ENCODE measurements around the gene PRR16.
"Not testable (repeated sequence)": the region's sequence is repeated elsewhere in the genome, so short reads cannot be mapped to it uniquely, and the experiment has no call there.

PRR16 gene

GRCh38 chr5:120678279-120678678, 214.2 kb downstream of the PRR16 start:
- Histone ChIP-seq H3K4me3 (ENCODE audit: low read length in 2 of 2) (no peak overlapping the region), H3K27me3 (ENCODE audit: control insufficient read depth in 2 of 2, insufficient read depth in 2 of 2, low read length in 2 of 2) (no peaks in the 10 kb centered on the region), H3K4me1 (ENCODE audit: control insufficient read depth in 2 of 2, insufficient read depth in 2 of 2, low read length in 2 of 2) (no peaks in the 10 kb centered on the region), H3K36me3 (ENCODE audit: control insufficient read depth in 2 of 2, insufficient read depth in 2 of 2, low read length in 2 of 2) (no peaks in the 10 kb centered on the region), H3K9ac (ENCODE audit: low read depth in 1 of 2, low read length in 2 of 2) (no peak overlapping the region), H3K9me3 (ENCODE audit: control insufficient read depth in 2 of 2, low read length in 2 of 2) (no peaks in the 10 kb centered on the region), H3K27ac (ENCODE audit: low read depth in 2 of 2, low read length in 2 of 2) (no peak overlapping the region)

- Histone ChIP-seq H3K9me3 (ENCODE audit: control insufficient read depth in 2 of 2, low read length in 2 of 2) (no peaks in the 10 kb centered on the region), H3K36me3 (ENCODE audit: control insufficient read depth in 2 of 2, insufficient read depth in 2 of 2, low read length in 2 of 2) (no peaks in the 10 kb centered on the region), H3K27me3 (ENCODE audit: control insufficient read depth in 2 of 2, insufficient read depth in 2 of 2, low read length in 2 of 2) (no peaks in the 10 kb centered on the region), H3K4me1 (ENCODE audit: control insufficient read depth in 2 of 2, insufficient read depth in 2 of 2, low read length in 2 of 2) (no peaks in the 10 kb centered on the region), H3K4me3 (ENCODE audit: low read length in 2 of 2) (no peak overlapping the region), H3K9ac (ENCODE audit: low read depth in 1 of 2, low read length in 2 of 2) (no peak overlapping the region), H3K27ac (ENCODE audit: low read depth in 2 of 2, low read length in 2 of 2) (no peak overlapping the region)
Measured at GRCh38 chr5:120682851-120683250, 218.8 kb downstream of the PRR16 start.

GRCh38 chr5:120683580-120683979, 219.5 kb downstream of the PRR16 start:
- Histone ChIP-seq H3K9ac (ENCODE audit: low read depth in 1 of 2, low read length in 2 of 2) (no peak overlapping the region), H3K36me3 (ENCODE audit: control insufficient read depth in 2 of 2, insufficient read depth in 2 of 2, low read length in 2 of 2) (no peaks in the 10 kb centered on the region), H3K27ac (ENCODE audit: low read depth in 2 of 2, low read length in 2 of 2) (no peak overlapping the region), H3K27me3 (ENCODE audit: control insufficient read depth in 2 of 2, insufficient read depth in 2 of 2, low read length in 2 of 2) (no peaks in the 10 kb centered on the region), H3K9me3 (ENCODE audit: control insufficient read depth in 2 of 2, low read length in 2 of 2) (no peaks in the 10 kb centered on the region), H3K4me3 (ENCODE audit: low read length in 2 of 2) (no peak overlapping the region), H3K4me1 (ENCODE audit: control insufficient read depth in 2 of 2, insufficient read depth in 2 of 2, low read length in 2 of 2) (no peaks in the 10 kb centered on the region)

DNA sequence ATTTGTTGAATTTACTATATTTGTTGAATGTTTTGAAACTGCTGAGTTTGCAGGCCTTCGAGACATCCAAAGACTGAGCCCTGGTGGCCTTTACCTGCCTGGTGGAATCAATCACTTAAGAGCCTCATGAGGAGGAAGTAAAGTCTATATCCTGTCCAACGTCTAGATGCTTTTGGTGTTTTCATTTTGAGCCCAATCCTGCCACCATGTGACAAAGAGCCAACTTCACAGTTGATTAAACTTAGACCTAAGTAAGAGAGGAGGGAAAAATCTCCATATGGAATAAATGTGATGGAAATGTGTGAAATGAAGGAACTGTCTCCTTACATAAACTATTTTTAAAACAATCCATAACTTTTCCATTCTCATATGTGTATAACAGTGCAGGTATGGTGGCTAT, 220.1 kb downstream of the PRR16 start:
- Histone ChIP-seq H3K9me3 (ENCODE audit: control insufficient read depth in 2 of 2, low read length in 2 of 2) (no peaks in the 10 kb centered on the region), H3K27ac (ENCODE audit: low read depth in 2 of 2, low read length in 2 of 2) (no peak overlapping the region), H3K36me3 (ENCODE audit: control insufficient read depth in 2 of 2, insufficient read depth in 2 of 2, low read length in 2 of 2) (no peaks in the 10 kb centered on the region), H3K4me1 (ENCODE audit: control insufficient read depth in 2 of 2, insufficient read depth in 2 of 2, low read length in 2 of 2) (no peaks in the 10 kb centered on the region), H3K27me3 (ENCODE audit: control insufficient read depth in 2 of 2, insufficient read depth in 2 of 2, low read length in 2 of 2) (no peaks in the 10 kb centered on the region), H3K9ac (ENCODE audit: low read depth in 1 of 2, low read length in 2 of 2) (no peak overlapping the region), H3K4me3 (ENCODE audit: low read length in 2 of 2) (no peak overlapping the region)

DNA sequence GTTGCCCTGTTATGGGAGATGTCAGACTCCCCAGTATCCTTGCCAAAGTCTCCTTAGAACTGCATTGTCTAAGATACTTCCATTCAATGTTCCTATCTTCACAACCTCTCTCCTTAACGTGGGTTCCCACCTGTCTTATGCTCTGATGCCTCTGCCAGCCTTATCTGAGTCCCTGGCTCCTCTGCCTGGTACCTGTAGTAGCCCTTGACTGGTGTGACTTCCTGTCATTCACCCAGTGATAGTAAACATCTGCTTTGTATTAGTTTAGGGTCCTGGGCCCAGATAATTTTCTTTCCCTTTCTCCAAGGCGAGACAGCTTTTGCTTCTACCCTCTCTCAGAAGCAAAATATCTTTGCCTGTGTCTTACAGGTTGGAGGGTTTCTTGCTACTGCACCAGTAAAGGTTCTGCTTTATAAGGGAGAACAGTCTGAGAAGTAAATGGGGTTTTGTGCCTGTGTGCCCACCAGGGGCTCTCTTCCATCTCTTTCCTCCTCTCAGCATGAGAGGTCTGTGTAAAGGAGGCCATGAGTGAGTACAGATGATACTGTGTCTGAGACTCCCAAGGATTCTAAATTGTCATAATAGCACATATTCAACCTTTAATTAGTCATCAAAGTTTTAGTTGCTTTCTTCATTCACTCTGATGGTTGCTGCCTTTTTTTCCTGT, 220.8 kb downstream of the PRR16 start:
- no peak overlapping the region for H3K27ac ChIP-seq (ENCODE audit: low read depth in 2 of 2, low read length in 2 of 2)
- no peaks in the 10 kb centered on the region for H3K36me3 ChIP-seq (ENCODE audit: control insufficient read depth in 2 of 2, insufficient read depth in 2 of 2, low read length in 2 of 2)
- H3K4me1 ChIP-seq (ENCODE audit: control insufficient read depth in 2 of 2, insufficient read depth in 2 of 2, low read length in 2 of 2), result no peaks in the 10 kb centered on the region
- no peak overlapping the region for H3K9ac ChIP-seq (ENCODE audit: low read depth in 1 of 2, low read length in 2 of 2)
- no peaks in the 10 kb centered on the region for H3K9me3 ChIP-seq (ENCODE audit: control insufficient read depth in 2 of 2, low read length in 2 of 2)
- no peaks in the 10 kb centered on the region for H3K27me3 ChIP-seq (ENCODE audit: control insufficient read depth in 2 of 2, insufficient read depth in 2 of 2, low read length in 2 of 2)
- no peak overlapping the region for H3K4me3 ChIP-seq (ENCODE audit: low read length in 2 of 2)

DNA sequence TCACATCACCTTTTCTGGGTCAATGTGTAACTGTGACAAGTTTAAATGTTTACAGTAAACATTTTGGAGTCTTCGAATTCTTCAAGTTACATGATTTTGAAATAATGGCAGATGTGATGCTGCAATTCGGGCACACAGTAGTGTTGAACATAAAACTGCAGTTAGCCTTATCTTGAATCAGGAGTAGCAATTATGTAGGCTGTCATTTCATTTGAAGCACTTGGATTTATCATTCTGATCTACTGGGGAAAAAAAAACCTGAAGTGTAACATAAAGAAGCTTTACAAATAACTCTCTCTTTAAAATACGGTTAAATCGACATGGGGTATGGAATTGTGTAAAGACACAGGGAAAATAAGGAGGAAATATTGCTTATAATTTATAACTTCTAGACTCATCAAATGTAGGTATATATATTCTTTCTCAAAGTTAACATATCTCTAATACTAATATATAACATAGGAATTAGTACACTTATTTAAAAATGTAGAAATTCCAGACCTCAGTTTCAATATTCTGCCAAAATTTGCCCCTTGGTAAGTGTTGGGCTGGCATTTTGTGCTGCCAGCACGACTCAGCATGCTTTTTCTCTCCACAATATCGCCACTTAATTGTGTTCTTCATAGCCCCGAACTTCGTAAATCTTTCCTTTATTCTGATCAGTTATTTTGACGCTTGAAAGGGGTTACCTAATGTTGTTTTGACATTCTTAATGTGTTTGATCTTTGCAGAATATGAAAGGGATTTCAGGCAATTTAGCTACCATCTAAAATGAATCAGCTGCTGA, 226.7 kb downstream of the PRR16 start:
- H3K9ac ChIP-seq (ENCODE audit: low read depth in 1 of 2, low read length in 2 of 2), result no peak overlapping the region
- no peaks in the 10 kb centered on the region for H3K4me1 ChIP-seq (ENCODE audit: control insufficient read depth in 2 of 2, insufficient read depth in 2 of 2, low read length in 2 of 2)
- H3K27me3 ChIP-seq (ENCODE audit: control insufficient read depth in 2 of 2, insufficient read depth in 2 of 2, low read length in 2 of 2), result no peaks in the 10 kb centered on the region
- H3K27ac ChIP-seq (ENCODE audit: low read depth in 2 of 2, low read length in 2 of 2), result no peak overlapping the region
- no peaks in the 10 kb centered on the region for H3K9me3 ChIP-seq (ENCODE audit: control insufficient read depth in 2 of 2, low read length in 2 of 2)
- H3K4me3 ChIP-seq (ENCODE audit: low read length in 2 of 2), result no peak overlapping the region
- no peaks in the 10 kb centered on the region for H3K36me3 ChIP-seq (ENCODE audit: control insufficient read depth in 2 of 2, insufficient read depth in 2 of 2, low read length in 2 of 2)

DNA sequence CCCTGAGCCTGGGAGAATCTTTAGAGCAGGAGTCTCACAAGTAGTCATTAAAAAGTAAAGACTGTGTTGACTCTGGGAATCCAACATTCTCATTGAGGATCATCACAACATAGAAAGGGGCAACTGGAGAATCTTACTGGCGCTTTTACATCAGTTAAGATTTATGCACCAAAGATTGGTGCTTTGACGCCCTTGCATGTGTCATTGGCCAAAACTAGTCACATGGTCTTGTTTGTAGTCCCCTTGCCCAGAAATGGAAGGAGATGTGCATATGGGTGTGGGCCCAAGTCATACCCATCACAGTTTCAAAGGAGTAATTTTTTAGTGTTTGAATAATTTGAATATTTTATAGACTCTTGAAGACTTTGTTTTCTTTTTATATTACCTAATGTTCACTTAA, 228.2 kb downstream of the PRR16 start:
- Histone ChIP-seq H3K9ac (ENCODE audit: low read depth in 1 of 2, low read length in 2 of 2) (no peak overlapping the region), H3K4me3 (ENCODE audit: low read length in 2 of 2) (no peak overlapping the region), H3K27ac (ENCODE audit: low read depth in 2 of 2, low read length in 2 of 2) (no peak overlapping the region), H3K9me3 (ENCODE audit: control insufficient read depth in 2 of 2, low read length in 2 of 2) (no peaks in the 10 kb centered on the region), H3K27me3 (ENCODE audit: control insufficient read depth in 2 of 2, insufficient read depth in 2 of 2, low read length in 2 of 2) (no peaks in the 10 kb centered on the region), H3K4me1 (ENCODE audit: control insufficient read depth in 2 of 2, insufficient read depth in 2 of 2, low read length in 2 of 2) (no peaks in the 10 kb centered on the region), H3K36me3 (ENCODE audit: control insufficient read depth in 2 of 2, insufficient read depth in 2 of 2, low read length in 2 of 2) (no peaks in the 10 kb centered on the region)

DNA sequence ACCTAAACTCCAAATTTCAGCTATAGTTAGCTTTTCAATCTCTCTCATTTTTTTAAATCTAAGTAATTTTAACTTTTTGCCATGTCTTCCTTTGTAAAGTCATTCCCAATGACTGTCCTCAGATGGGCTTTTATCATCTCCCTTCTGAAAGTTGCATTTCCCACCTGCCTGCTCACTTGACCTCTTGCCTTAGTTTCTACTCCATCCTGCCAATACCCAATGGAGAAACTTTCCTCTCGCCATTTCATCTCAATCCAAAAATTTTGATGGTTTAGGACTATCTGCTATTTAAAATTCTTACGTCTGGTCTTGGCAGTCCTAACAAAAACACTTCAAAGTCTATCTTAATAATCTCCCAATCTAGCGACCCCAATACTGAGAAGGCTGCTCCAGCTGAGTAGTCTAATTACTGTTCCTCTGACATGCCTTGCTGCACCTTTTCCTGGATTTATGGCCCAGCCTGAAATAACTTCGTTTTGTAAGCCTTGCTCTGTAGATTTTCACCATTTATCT, 231.3 kb downstream of the PRR16 start:
- Histone ChIP-seq H3K27ac (ENCODE audit: low read depth in 2 of 2, low read length in 2 of 2) (no peak overlapping the region), H3K4me3 (ENCODE audit: low read length in 2 of 2) (no peak overlapping the region), H3K27me3 (ENCODE audit: control insufficient read depth in 2 of 2, insufficient read depth in 2 of 2, low read length in 2 of 2) (no peaks in the 10 kb centered on the region), H3K9ac (ENCODE audit: low read depth in 1 of 2, low read length in 2 of 2) (no peak overlapping the region), H3K9me3 (ENCODE audit: control insufficient read depth in 2 of 2, low read length in 2 of 2) (no peaks in the 10 kb centered on the region), H3K36me3 (ENCODE audit: control insufficient read depth in 2 of 2, insufficient read depth in 2 of 2, low read length in 2 of 2) (no peaks in the 10 kb centered on the region), H3K4me1 (ENCODE audit: control insufficient read depth in 2 of 2, insufficient read depth in 2 of 2, low read length in 2 of 2) (no peaks in the 10 kb centered on the region)

DNA sequence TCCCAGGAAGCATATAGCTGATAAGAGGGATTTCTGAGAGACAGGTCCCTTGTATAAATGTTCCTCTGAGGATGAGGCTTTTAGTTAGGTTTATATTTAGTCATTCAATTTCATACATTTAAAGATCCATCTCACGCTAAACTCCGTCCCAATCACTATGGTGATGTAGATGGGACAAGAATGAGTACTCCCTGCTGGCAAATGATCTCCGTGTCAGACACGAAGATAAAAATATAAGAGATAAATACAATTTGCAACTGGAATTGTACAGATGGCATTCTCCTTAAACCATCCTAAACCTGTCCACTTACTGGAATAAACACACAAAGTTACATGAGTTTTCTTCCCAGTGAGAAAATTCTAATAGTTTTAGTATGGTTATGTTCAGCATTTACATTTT, 233.0 kb downstream of the PRR16 start:
- no peaks in the 10 kb centered on the region for H3K9me3 ChIP-seq (ENCODE audit: control insufficient read depth in 2 of 2, low read length in 2 of 2)
- no peaks in the 10 kb centered on the region for H3K4me1 ChIP-seq (ENCODE audit: control insufficient read depth in 2 of 2, insufficient read depth in 2 of 2, low read length in 2 of 2)
- H3K36me3 ChIP-seq (ENCODE audit: control insufficient read depth in 2 of 2, insufficient read depth in 2 of 2, low read length in 2 of 2), result no peaks in the 10 kb centered on the region
- no peak overlapping the region for H3K4me3 ChIP-seq (ENCODE audit: low read length in 2 of 2)
- no peak overlapping the region for H3K27ac ChIP-seq (ENCODE audit: low read depth in 2 of 2, low read length in 2 of 2)
- H3K27me3 ChIP-seq (ENCODE audit: control insufficient read depth in 2 of 2, insufficient read depth in 2 of 2, low read length in 2 of 2), result no peaks in the 10 kb centered on the region
- H3K9ac ChIP-seq (ENCODE audit: low read depth in 1 of 2, low read length in 2 of 2), result no peak overlapping the region

- H3K9ac ChIP-seq (ENCODE audit: low read depth in 1 of 2, low read length in 2 of 2); H3K4me1 ChIP-seq (ENCODE audit: control insufficient read depth in 2 of 2, insufficient read depth in 2 of 2, low read length in 2 of 2); H3K9me3 ChIP-seq (ENCODE audit: control insufficient read depth in 2 of 2, low read length in 2 of 2); H3K27ac ChIP-seq (ENCODE audit: low read depth in 2 of 2, low read length in 2 of 2); H3K27me3 ChIP-seq (ENCODE audit: control insufficient read depth in 2 of 2, insufficient read depth in 2 of 2, low read length in 2 of 2); H3K4me3 ChIP-seq (ENCODE audit: low read length in 2 of 2); H3K36me3 ChIP-seq (ENCODE audit: control insufficient read depth in 2 of 2, insufficient read depth in 2 of 2, low read length in 2 of 2): not testable (repeated sequence)
Measured at GRCh38 chr5:120697670-120698327, 233.7 kb downstream of the PRR16 start.
